Posterior cingulate gyrus (tissue), 11 donors: Measurements from ENCODE around the gene DIS3L2.

Source experiments
- DNase-seq, 10 donors: peaks; one replicate each; pipeline versions ENCODE4 v3.0.0 to v3.0.0-alpha.2; 2020 to 2021; ENCODE audit warnings: mixed read lengths in 3 of 10
- intact Hi-C: fragments of 100-400 bp; cut with DNase I; formaldehyde crosslinking; loops from one replicate; pipeline ENCODE4 v1.15.1; 2023

Gene DIS3L2

GRCh38 chr2:232211743-232212686 is 250.5 kb downstream of the DIS3L2 start:
- intact Hi-C loops: no loop called here
- DNase-seq: no peak

- no peak for DNase-seq
- intact Hi-C loops: no loop called here
Observed at GRCh38 chr2:232213176-232213575, 251.7 kb downstream of the DIS3L2 start.

- intact Hi-C loops: no loop called here
- no peak for DNase-seq
Observed at GRCh38 chr2:232214053-232214452, 252.5 kb downstream of the DIS3L2 start.

GRCh38 chr2:232216028-232216427 is 254.5 kb downstream of the DIS3L2 start:
- no peak for DNase-seq
- intact Hi-C loops: no loop called here

DNA sequence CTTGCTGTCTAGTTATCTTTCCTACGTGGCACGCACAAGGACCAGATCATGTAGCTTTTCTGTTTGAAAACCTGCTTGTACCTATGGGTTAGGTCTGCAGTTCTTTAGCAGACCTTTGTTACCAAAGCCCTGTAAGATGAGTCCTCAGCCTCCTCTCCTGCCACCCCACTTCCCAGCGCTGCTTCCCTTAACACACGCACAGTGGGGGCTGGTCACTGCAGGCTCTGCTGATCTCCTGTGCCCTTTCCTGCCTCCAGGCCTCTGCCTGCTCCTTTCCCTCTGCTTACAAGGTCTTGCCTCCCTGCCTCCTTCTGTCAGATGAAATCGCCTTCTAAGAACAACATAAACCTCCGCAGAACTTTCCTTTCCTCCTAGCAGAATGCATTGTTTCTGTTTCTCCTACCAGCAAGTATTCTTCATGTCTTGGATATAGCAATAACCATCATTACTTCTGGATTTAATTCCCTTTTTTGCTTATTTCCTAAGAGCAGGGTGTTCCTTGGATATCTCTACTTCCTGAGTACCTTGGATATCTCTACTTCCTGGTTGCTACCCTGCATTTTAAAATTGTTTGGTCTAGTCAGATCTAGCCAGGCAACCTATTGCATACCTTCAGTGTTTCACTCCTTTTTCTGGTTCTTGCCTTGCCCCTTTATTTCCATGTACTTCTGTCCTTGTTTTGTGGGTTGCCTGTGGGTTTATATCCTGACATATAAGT is 257.4 kb downstream of the DIS3L2 start:
- DNase-seq: no peak
- intact Hi-C loops: no loop called here

GRCh38 chr2:232219496-232219870 is 258.0 kb downstream of the DIS3L2 start:
- DNase-seq: no peak
- intact Hi-C loops: no loop called here

GRCh38 chr2:232219932-232220331 is 258.4 kb downstream of the DIS3L2 start:
- no peak for DNase-seq
- intact Hi-C loops: no loop called here

DNA sequence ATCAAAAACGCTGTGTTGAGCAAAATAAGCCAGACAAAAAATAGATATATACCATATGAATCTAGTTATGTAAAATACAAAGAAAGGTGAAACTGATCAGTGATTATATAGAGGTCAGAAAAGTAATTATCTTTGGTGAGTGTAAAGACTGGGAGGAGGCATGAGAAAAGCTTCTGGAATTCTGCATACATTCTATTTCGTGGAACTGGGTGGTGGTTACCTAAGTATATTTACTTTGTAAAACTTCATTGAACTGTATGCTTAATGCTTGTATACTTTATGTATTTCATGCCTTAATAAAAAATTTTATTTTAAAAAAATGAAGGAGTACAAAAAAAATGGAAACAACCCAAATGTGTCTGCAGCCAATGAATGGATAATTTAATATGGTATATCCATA is 263.9 kb downstream of the DIS3L2 start:
- intact Hi-C loops: no loop called here
- DNase-seq: no peak

- intact Hi-C loops: no loop called here
- no peak for DNase-seq
Observed at GRCh38 chr2:232225895-232226294, 264.4 kb downstream of the DIS3L2 start.

GRCh38 chr2:232228332-232228731 is 266.8 kb downstream of the DIS3L2 start:
- intact Hi-C loops: no loop called here
- DNase-seq: no peak

GRCh38 chr2:232228971-232229894 is 267.7 kb downstream of the DIS3L2 start:
- intact Hi-C loops: no loop called here
- no peak for DNase-seq

- intact Hi-C loops: no loop called here
- no peak for DNase-seq
Observed at GRCh38 chr2:232229911-232230310, 268.4 kb downstream of the DIS3L2 start.

DNA sequence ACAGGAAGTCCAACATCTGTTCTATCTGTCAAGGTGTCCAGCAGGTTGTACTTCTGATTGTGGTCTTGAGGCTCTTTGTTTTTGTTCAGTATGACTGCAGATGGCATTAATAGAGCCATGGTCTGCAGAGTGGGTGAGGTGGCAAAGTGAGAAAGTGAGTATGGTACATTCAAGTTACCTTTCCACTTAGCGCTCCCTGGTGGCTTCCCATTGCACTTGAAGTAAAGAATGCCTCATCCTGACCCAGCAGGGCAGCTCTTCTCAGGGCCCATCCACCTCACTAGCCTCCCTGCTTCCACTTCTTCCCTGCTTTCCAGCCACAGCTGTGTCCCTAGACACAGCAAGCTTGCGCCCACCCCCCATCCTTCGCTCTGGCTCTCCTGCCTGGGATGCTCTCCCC is 269.0 kb downstream of the DIS3L2 start:
- DNase-seq: no peak
- intact Hi-C loops: no loop called here

DNA sequence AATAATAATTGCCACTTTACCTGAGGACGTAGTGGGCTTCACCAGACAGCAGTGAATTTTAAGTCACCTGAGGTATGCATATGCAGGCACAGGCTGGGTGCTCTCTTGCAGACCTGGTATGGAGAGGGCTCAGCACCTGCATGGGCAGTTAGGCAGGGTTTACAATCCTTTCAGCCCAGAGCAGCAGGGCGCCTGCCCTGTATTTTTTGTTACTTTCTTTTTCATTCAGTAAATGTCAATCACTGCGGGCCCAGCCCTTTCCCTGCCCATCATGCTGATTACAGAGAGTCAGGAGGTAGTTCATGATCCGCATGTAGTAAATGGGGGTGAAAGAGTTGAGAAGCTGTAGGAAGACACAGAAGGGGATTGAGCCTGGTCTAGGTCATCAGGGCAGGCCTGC is 270.0 kb downstream of the DIS3L2 start:
- no peak for DNase-seq
- intact Hi-C loops: no loop called here

- intact Hi-C loops: no loop called here
- no peak for DNase-seq
Observed at GRCh38 chr2:232232915-232233314, 271.4 kb downstream of the DIS3L2 start.

GRCh38 chr2:232234922-232235615 is 273.6 kb downstream of the DIS3L2 start:
- intact Hi-C loops: no loop called here
- DNase-seq: no peak

DNA sequence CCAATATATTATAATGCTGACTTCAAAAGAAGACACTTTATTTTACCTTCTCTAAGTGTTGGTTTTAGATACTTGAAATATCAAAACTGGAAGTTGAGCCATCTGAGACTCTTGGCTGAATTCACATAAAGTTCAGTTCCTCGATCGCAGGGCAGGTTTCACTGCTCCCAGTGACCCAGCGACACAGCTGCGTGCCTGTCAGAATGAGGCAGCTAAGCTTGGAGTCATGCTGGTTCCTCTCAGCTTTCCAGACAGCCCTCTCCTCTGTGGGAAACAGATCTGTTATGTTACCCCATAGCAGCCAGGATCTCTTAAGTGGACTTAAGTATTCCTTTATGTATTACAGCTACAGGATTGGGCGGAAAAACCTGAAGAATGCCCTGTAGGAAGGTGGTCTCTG is 274.2 kb downstream of the DIS3L2 start:
- intact Hi-C loops: no loop called here
- no peak for DNase-seq

DNA sequence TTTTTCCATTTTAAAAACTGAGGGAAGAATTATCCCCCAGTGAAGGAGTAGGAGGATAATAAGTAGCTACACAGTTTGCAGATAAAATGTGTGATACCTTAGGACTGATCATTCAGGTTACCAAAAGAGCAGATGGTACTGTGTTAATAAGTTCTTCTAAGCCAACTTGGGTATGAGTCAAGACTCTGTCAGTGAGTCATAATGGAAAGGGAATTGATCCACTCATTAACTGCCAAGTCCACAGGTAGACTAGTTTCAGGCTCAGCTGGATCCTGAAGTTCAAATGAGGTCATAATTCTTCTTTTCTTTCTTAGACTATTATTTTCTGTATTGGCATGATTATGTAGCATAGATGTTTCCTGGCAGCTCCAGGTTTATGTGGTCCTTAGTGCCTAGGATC is 274.7 kb downstream of the DIS3L2 start:
- intact Hi-C loops: no loop called here
- no peak for DNase-seq

- intact Hi-C loops: no loop called here
- no peak for DNase-seq
Observed at GRCh38 chr2:232237464-232237863, 276.0 kb downstream of the DIS3L2 start.

- intact Hi-C loops: no loop called here
- DNase-seq: no peak
Observed at GRCh38 chr2:232238108-232238507, 276.6 kb downstream of the DIS3L2 start.
